H1 (cell line): Measurements from ENCODE around the gene MYL7. TPM values are rescaled to one million over a fixed set of nuclear protein-coding genes. Genes with fewer than 3 reads are reported as not detected.

Experiments
- CTCF ChIA-PET: fragments of 300-600 bp; sonication (Branson Sonifier 250); formaldehyde crosslinking; loops from one replicate; lab custom pipeline; 2021; ENCODE audit not compliant: partially characterized antibody; lab: Charles Lee
- POLR2A ChIA-PET: fragments of 300-600 bp; sonication (Branson Sonifier 250); formaldehyde crosslinking; loops from one replicate; lab custom pipeline; 2021; ENCODE audit warnings: inconsistent platforms; ENCODE audit not compliant: partially characterized antibody; lab: Charles Lee
- DNase-seq, 2 experiments: peaks; one replicate each; pipeline versions ENCODE4 v3.0.0 to v3.0.0-alpha.2; 2010 to 2022; ENCODE audit warnings: low spot score in 2 of 2, low read depth in 1 of 2, mixed read lengths in 1 of 2
- FAIRE-seq: peaks from 2 replicates; lab custom pipeline; 2011; peaks lifted over from hg19 to GRCh38; lab: Jason Lieb, UNC
- H2AFZ ChIP-seq: 2 replicates; pipeline ENCODE4 v1.8.1; 2012; ENCODE audit warnings: low read length, inconsistent platforms
- H2AK5ac ChIP-seq: 2 replicates; pipeline ENCODE4 v1.6.1; 2013; ENCODE audit warnings: low read depth, low read length
- H2BK120ac ChIP-seq: replicated peaks from 2 replicates; pipeline ENCODE3; 2013; ENCODE audit warnings: low read depth, low read length, inconsistent platforms
- H2BK12ac ChIP-seq: 2 replicates; pipeline ENCODE4 v1.6.1; 2013; ENCODE audit warnings: low read depth, low read length
- H2BK15ac ChIP-seq: 2 replicates; pipeline ENCODE4 v1.6.1; 2013; ENCODE audit warnings: low read length
- H2BK20ac ChIP-seq: 2 replicates; pipeline ENCODE4 v1.6.1; 2013; ENCODE audit warnings: low read length
- H2BK5ac ChIP-seq: 2 replicates; pipeline ENCODE4 v1.6.1; 2013; ENCODE audit warnings: low read depth, low read length
- H3K14ac ChIP-seq: 2 replicates; pipeline ENCODE4 v1.6.1; 2013; ENCODE audit warnings: inconsistent platforms; ENCODE audit not compliant: insufficient read length
- H3K18ac ChIP-seq: 2 replicates; pipeline ENCODE4 v1.6.1; 2013; ENCODE audit warnings: low read length; ENCODE audit errors: extremely low read depth
- H3K23ac ChIP-seq: 2 replicates; pipeline ENCODE4 v1.6.1; 2013; ENCODE audit warnings: inconsistent platforms; ENCODE audit not compliant: insufficient read length
- H3K23me2 ChIP-seq: 2 replicates; pipeline ENCODE4 v1.6.1; 2013; ENCODE audit warnings: low read depth, low read length
- H3K27ac ChIP-seq: 2 replicates; pipeline ENCODE4 v1.6.1; 2011; ENCODE audit warnings: low read depth, low read length, inconsistent platforms
- H3K27me3 ChIP-seq, 4 experiments: replicated peaks in 1 of 4; 1 replicate in 1 of 4; 2 replicates in 3 of 4; pipeline versions ENCODE4 v1.6.1 to v1.8.1; 2011 to 2013; ENCODE audit warnings: low read length in 3 of 4, mild to moderate bottlenecking in 3 of 4, inconsistent platforms in 2 of 4, mixed read lengths in 2 of 4, moderate library complexity in 1 of 4; ENCODE audit not compliant: control insufficient read depth in 3 of 4, insufficient read depth in 3 of 4; ENCODE audit errors: extremely low read depth in 1 of 4
- H3K36me3 ChIP-seq, 4 experiments: 2 replicates each; pipeline versions ENCODE4 v1.6.1 to v1.8.1; 2011 to 2013; ENCODE audit warnings: mild to moderate bottlenecking in 4 of 4, low read length in 3 of 4, moderate library complexity in 2 of 4, control low read depth in 1 of 4, inconsistent platforms in 1 of 4; ENCODE audit not compliant: insufficient read depth in 4 of 4, control insufficient read depth in 2 of 4
- H3K4ac ChIP-seq: replicated peaks from 2 replicates; pipeline ENCODE3; 2013; ENCODE audit warnings: low read length, low read depth, mixed read lengths, inconsistent platforms; ENCODE audit not compliant: insufficient read length
- H3K4me1 ChIP-seq, 4 experiments: replicated peaks in 1 of 4; 1 replicate in 1 of 4; 2 replicates in 3 of 4; pipeline versions ENCODE4 v1.6.1 to v1.8.1; 2011 to 2013; ENCODE audit warnings: low read length in 3 of 4, inconsistent platforms in 2 of 4, mixed read lengths in 1 of 4; ENCODE audit not compliant: insufficient read depth in 4 of 4, control insufficient read depth in 3 of 4
- H3K4me2 ChIP-seq, 2 experiments: 2 replicates each; pipeline versions ENCODE4 v1.6.1 to v1.8.1; 2011 to 2013; ENCODE audit warnings: low read depth in 2 of 2, low read length in 2 of 2, control low read depth in 1 of 2, inconsistent platforms in 1 of 2, mild to moderate bottlenecking in 1 of 2; ENCODE audit not compliant: insufficient read depth in 1 of 2
- H3K4me3 ChIP-seq, 4 experiments: fragments of 200-600, 300-600 bp in 1 of 4; sonication (generic), shearing (Covaris generic), sonication (Bioruptor Twin) in 1 of 4; 2 replicates each; pipeline versions ENCODE4 v1.5.1 to v1.8.1; 2011 to 2016; ENCODE audit warnings: low read length in 4 of 4, low read depth in 3 of 4, control low read depth in 2 of 4, inconsistent platforms in 2 of 4, mild to moderate bottlenecking in 2 of 4, mixed read lengths in 1 of 4, moderate library complexity in 1 of 4; ENCODE audit not compliant: insufficient read depth in 2 of 4; ENCODE audit errors: extremely low read depth in 1 of 4
- H3K56ac ChIP-seq: replicated peaks from 2 replicates; pipeline ENCODE3; 2013; ENCODE audit warnings: low read depth, mild to moderate bottlenecking, mixed read lengths, low read length, inconsistent platforms; ENCODE audit not compliant: insufficient read length
- H3K79me1 ChIP-seq: 2 replicates; pipeline ENCODE4 v1.6.1; 2013; ENCODE audit warnings: low read depth, low read length, control low read depth
- H3K79me2 ChIP-seq, 2 experiments: 2 replicates each; pipeline versions ENCODE4 v1.6.1 to v1.8.1; 2012 to 2013; ENCODE audit warnings: low read length in 2 of 2, mild to moderate bottlenecking in 2 of 2, inconsistent platforms in 1 of 2; ENCODE audit not compliant: insufficient read depth in 2 of 2, control insufficient read depth in 1 of 2
- H3K9ac ChIP-seq, 4 experiments: replicated peaks in 1 of 4; 1 replicate in 1 of 4; 2 replicates in 3 of 4; pipeline versions ENCODE4 v1.6.1 to v1.8.1; 2011 to 2013; ENCODE audit warnings: low read depth in 3 of 4, low read length in 3 of 4, control low read depth in 2 of 4, mild to moderate bottlenecking in 2 of 4, moderate library complexity in 2 of 4, inconsistent platforms in 1 of 4; ENCODE audit errors: extremely low read depth in 1 of 4
- H3K9me3 ChIP-seq, 2 experiments: 2 replicates each; pipeline versions ENCODE4 v1.6.1 to v1.8.1; 2012 to 2013; ENCODE audit warnings: mild to moderate bottlenecking in 2 of 2, moderate library complexity in 2 of 2, control low read depth in 1 of 2, inconsistent platforms in 1 of 2, low read depth in 1 of 2, low read length in 1 of 2, mixed read lengths in 1 of 2; ENCODE audit not compliant: insufficient read depth in 2 of 2
- H4K20me1 ChIP-seq, 2 experiments: replicated peaks in 1 of 2; 2 replicates each; pipeline versions ENCODE3 to v1.8.1; 2011 to 2013; ENCODE audit warnings: inconsistent platforms in 2 of 2, low read length in 2 of 2, mild to moderate bottlenecking in 1 of 2; ENCODE audit not compliant: insufficient read depth in 2 of 2, control insufficient read depth in 1 of 2
- H4K5ac ChIP-seq: 2 replicates; pipeline ENCODE4 v1.6.1; 2013; ENCODE audit warnings: low read length, low read depth, mixed read lengths, inconsistent platforms; ENCODE audit not compliant: insufficient read length
- H4K8ac ChIP-seq: 2 replicates; pipeline ENCODE4 v1.8.0; 2013; ENCODE audit warnings: mild to moderate bottlenecking, moderate library complexity, low read length, inconsistent platforms; ENCODE audit not compliant: insufficient read depth; ENCODE audit errors: extremely low read depth
- H4K91ac ChIP-seq: replicated peaks from 2 replicates; pipeline ENCODE3; 2013; ENCODE audit warnings: low read length, mixed read lengths, inconsistent platforms; ENCODE audit not compliant: insufficient read length
- BRCA1 ChIP-seq: IDR thresholded peaks from 2 replicates; pipeline ENCODE4 v1.6.1; 2012; ENCODE audit warnings: low read depth, low read length, improper control_type of control experiment
- MAFK ChIP-seq: IDR thresholded peaks from 2 replicates; pipeline ENCODE4 v1.6.1; 2012; ENCODE audit warnings: low read depth, mild to moderate bottlenecking, improper control_type of control experiment, low read length
- NRF1 ChIP-seq: IDR thresholded peaks from 2 replicates; pipeline ENCODE4 v1.6.1; 2011; ENCODE audit warnings: mild to moderate bottlenecking, low read depth, low read length, improper control_type of control experiment
- SAP30 ChIP-seq: fragments of 300-600 bp; sonication (generic); IDR thresholded peaks from 2 replicates; pipeline ENCODE4 v1.7.1; 2012; ENCODE audit warnings: low read length, moderate library complexity, mild to moderate bottlenecking, inconsistent platforms; ENCODE audit not compliant: insufficient read depth, insufficient replicate concordance
- SIRT6 ChIP-seq: IDR thresholded peaks from one replicate; pipeline ENCODE4 v1.7.1; 2012; ENCODE audit warnings: low read length, inconsistent platforms
- TEAD4 ChIP-seq: IDR thresholded peaks from 2 replicates; pipeline ENCODE4 v1.6.1; 2012; ENCODE audit warnings: low read depth, low read length, inconsistent platforms, mixed read lengths
- YY1 ChIP-seq: IDR thresholded peaks from 2 replicates; pipeline ENCODE4 v1.6.1; 2011; ENCODE audit warnings: low read depth, mild to moderate bottlenecking, low read length
- WGBS, 2 experiments: shearing (Covaris generic) in 1 of 2; methylation state at CpG; one replicate each; pipeline versions ENCODE4 v1.1.6 to v1.1.7; 2013 to 2015; ENCODE audit warnings: low lambda C conversion rate in 2 of 2, mixed read lengths in 2 of 2, inconsistent platforms in 1 of 2, low coverage in 1 of 2, missing lambda C conversion rate in 1 of 2; ENCODE audit not compliant: insufficient replicate concordance in 2 of 2, insufficient coverage in 1 of 2, insufficient read length in 1 of 2; ENCODE audit errors: extremely low coverage in 1 of 2, missing lambda C conversion rate in 1 of 2; 5-methylcytosine and 5-hydroxymethylcytosine counted together
- polyA plus RNA-seq, 7 experiments: library from polyadenylated mRNA; depleted of rRNA in 3 of 7; stranded (reverse) in 5 of 7; unstranded in 2 of 7; fragments of >200 nt in 5 of 7; fragments of 200-250 nt in 2 of 7; gene quantifications; 1 replicate in 5 of 7; 2 replicates in 1 of 7; 4 replicates in 1 of 7; pipeline versions ENCODE4 v1.2.1 to v1.2.3, GENCODE V29; 2011 to 2013; ENCODE audit warnings: missing spikeins in 2 of 7, mixed read lengths in 2 of 7
- total RNA-seq: library from RNA; stranded (reverse); fragmentation: NEBNext Ultra II Directional; extraction: Animal tissue kit (Norgen Biotek cat#: 25700); gene quantifications from 2 replicates; pipeline ENCODE4 v1.2.1, GENCODE V29; 2021

The MYL7 gene
- total and polyA plus RNA-seq, 2 of the 8 experiments (the other 6 are each of a cell fraction or from before 2014, with no cell fraction given), result 3.3 to 3.4 TPM

DNA sequence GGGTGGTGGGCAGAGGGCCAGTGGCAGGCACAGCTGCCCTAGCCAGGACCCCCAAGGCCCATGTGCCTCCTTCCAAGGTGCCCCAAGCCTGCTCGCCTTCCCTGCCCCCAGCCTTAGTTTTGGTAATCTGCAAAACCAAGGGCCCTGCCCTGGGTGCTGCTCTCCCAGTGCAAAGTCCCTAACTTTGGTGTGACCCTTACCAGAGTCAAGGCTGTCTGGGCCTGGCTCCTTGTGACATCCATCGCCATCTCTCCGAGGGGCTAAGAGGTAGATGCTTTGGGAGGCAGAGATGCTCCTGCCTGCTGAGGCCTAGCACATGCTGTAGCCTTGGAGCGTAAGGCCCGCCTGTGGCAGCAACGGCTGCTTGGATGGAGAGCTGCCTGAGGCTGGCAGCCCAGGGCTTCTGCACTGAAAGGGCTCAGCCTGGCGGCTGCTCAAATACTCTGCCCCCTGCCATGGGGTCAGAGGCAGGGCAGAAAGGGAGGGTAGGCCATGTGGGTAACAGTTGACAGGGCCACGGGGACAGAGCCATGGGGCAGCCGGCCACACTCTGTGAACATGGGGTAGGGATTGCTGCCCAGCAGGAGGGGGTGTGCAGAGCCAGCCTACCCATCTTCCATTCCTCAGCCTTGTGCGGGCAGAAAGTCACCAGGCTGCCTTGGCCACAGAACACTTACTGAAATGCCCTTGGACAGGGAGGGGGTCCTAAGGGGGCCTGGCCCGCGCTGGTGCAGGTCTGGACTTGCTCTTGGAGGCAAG, 17.9 kb upstream of the MYL7 start:
- H4K5ac ChIP-seq, result no peak overlapping the region
- H3K23me2 ChIP-seq, result no peaks in the 10 kb centered on the region
- no peaks in the 10 kb centered on the region for H3K9me3 ChIP-seq
- H4K8ac ChIP-seq, result no peak overlapping the region; the same call in 1 of the 2 replicates
- H4K20me1 ChIP-seq, result no peaks in the 10 kb centered on the region
- H3K4me1 ChIP-seq, result peaks cover 2 to 5% (median 4%) of the 10 kb centered on the region in 4 experiments; a peak in 5 of 7 replicates
- H2BK12ac ChIP-seq, result no peak overlapping the region
- H3K56ac ChIP-seq, result no peak overlapping the region
- no peak overlapping the region for H3K4me2 ChIP-seq
- DNase-seq, result no peak
- H3K23ac ChIP-seq, result no peak overlapping the region
- H2BK120ac ChIP-seq, result no peak overlapping the region
- no peak overlapping the region for H2BK20ac ChIP-seq
- H3K4me3 ChIP-seq, result no peak overlapping the region
- FAIRE-seq, result no peak
- no peak overlapping the region for H4K91ac ChIP-seq
- no peaks in the 10 kb centered on the region for H3K36me3 ChIP-seq
- H3K4ac ChIP-seq, result no peak overlapping the region
- H3K79me1 ChIP-seq, result no peaks in the 10 kb centered on the region
- H3K9ac ChIP-seq, result no peak overlapping the region
- no peak overlapping the region for H3K27ac ChIP-seq
- CTCF ChIA-PET, result interaction anchor here (0.6 to 2.5 kb wide), 4 partner anchors 11 to 55 kb away, joined by 3 to 8 read pairs (median 3); no protein-coding TSS in a partner anchor
- no peak overlapping the region for H2AK5ac ChIP-seq
- H3K79me2 ChIP-seq, result no peaks in the 10 kb centered on the region
- H2BK15ac ChIP-seq, result no peak overlapping the region
- no peak overlapping the region for H3K14ac ChIP-seq
- WGBS, 2 experiments, result 84% methylated on average over 12 of the region's 12 CpGs; no CpG with 5 or more reads in 1 of the 2 experiments
- no peaks in the 10 kb centered on the region; a peak in 1 of 7 replicates for H3K27me3 ChIP-seq
- no peak overlapping the region for H2BK5ac ChIP-seq
- POLR2A ChIA-PET, result no interaction called here
- no peak overlapping the region for H2AFZ ChIP-seq
- no peak overlapping the region for H3K18ac ChIP-seq
- TF ChIP-seq YY1 (no peak), SIRT6 (no peak), BRCA1 (no peak), SAP30 (no peak), TEAD4 (no peak), MAFK (no peak), NRF1 (no peak)
